Measurements from ENCODE around the gene ICAM4. TPM values are rescaled to one million over a fixed set of nuclear protein-coding genes. Genes with fewer than 3 reads are reported as not detected.
A peak's percentile ranks its signal among the peaks of the same experiment; 100 is the strongest.

The ICAM4 gene
- total RNA-seq, 1 donor from 2014 or later: 0.95 TPM

- TF ChIP-seq, protein P1, sequence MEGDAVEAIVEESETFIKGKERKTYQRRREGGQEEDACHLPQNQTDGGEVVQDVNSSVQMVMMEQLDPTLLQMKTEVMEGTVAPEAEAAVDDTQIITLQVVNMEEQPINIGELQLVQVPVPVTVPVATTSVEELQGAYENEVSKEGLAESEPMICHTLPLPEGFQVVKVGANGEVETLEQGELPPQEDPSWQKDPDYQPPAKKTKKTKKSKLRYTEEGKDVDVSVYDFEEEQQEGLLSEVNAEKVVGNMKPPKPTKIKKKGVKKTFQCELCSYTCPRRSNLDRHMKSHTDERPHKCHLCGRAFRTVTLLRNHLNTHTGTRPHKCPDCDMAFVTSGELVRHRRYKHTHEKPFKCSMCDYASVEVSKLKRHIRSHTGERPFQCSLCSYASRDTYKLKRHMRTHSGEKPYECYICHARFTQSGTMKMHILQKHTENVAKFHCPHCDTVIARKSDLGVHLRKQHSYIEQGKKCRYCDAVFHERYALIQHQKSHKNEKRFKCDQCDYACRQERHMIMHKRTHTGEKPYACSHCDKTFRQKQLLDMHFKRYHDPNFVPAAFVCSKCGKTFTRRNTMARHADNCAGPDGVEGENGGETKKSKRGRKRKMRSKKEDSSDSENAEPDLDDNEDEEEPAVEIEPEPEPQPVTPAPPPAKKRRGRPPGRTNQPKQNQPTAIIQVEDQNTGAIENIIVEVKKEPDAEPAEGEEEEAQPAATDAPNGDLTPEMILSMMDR (IDR thresholded peaks at IDR 0.05): no peak
- ATAC-seq (ENCODE audit: low read depth) (no peak), DNase-seq (no peak)
- intact Hi-C loops (cut with micrococcal nuclease): no loop called here
- Mint-ChIP-seq H3K27me3 (peaks cover 43% of the 10 kb centered on the region), H3K4me1 (peaks cover 76% of the 10 kb centered on the region), H3K27ac (peak overlapping the region; percentile 41), H3K36me3 (ENCODE audit: low read depth) (no peaks in the 10 kb centered on the region), H3K9me3 (no peaks in the 10 kb centered on the region), H3K4me3 (peak overlapping the region; percentile 73)
- CTCF ChIA-PET: interaction anchor here (1.2 to 1.9 kb wide), 3 partner anchors 21 to 97 kb away, joined by 4 to 12 read pairs (median 6); partner anchors contain the start of gene ICAM1
- POLR2A ChIA-PET: interaction anchor here (0.8 to 3.7 kb wide), 6 partner anchors 12 to 178 kb away, joined by 3 to 44 read pairs (median 4); partner anchors contain the start of genes ICAM1 and TYK2
These were observed 4.9 kb downstream of the ICAM4 start for GRCh38 chr19:10291554-10292205.

DNA sequence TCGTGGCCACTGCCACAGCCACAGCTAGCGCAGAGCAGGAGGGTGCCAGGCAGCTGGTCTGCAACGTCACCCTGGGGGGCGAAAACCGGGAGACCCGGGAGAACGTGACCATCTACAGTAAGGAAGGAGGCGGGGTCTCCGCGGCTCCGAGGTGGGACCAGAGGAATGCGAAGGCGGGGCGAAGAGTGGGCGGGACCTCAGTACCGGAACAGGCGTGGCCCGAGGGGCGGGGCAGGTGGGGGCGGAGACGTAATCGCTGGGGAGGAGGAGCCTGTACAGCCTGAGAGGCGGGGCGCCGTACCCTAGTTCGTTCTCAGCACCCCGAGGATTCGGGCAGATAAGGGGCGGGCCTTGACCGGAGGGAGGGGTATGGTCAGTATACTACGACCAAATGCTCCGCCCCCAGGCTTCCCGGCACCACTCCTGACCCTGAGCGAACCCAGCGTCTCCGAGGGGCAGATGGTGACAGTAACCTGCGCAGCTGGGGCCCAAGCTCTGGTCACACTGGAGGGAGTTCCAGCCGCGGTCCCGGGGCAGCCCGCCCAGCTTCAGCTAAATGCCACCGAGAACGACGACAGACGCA is 5.5 kb downstream of the ICAM4 start:
- intact Hi-C loops (cut with micrococcal nuclease): no loop called here

DNA sequence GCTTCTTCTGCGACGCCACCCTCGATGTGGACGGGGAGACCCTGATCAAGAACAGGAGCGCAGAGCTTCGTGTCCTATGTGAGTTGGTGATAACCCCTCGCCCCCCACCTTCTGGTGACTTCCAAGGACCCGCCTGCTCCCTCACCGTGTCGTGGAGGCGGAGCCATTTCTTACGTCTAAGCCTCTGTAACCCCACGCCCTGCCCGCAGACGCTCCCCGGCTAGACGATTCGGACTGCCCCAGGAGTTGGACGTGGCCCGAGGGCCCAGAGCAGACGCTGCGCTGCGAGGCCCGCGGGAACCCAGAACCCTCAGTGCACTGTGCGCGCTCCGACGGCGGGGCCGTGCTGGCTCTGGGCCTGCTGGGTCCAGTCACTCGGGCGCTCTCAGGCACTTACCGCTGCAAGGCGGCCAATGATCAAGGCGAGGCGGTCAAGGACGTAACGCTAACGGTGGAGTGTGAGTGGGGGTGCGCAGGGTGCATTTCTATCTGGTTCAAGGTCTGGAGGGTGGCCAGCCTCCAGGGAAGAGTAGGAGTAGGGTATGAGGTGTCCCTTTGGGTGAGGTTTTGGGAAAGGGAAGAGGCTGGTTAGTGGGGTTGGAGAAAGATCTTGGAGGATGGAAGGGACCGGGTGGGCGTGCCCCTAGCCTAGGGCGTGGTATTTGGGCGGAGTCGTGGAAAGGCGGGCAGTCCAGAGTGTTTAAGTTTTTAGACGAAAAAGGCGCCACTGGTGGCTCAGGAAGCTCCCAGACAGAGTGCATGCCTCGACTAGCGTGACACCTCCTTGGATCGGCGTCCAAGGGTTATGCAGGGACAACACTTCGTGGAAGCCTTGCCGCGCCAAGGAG is 6.3 kb downstream of the ICAM4 start:
- peak overlapping the region; percentile 59 for H3K27ac Mint-ChIP-seq
- TF ChIP-seq, protein P1 (IDR thresholded peaks at IDR 0.05): no peak
- ATAC-seq (ENCODE audit: low read depth) (no peak), DNase-seq (no peak)
- peak overlapping the region; percentile 73 for H3K4me3 Mint-ChIP-seq
- intact Hi-C loops (cut with micrococcal nuclease): no loop called here
- peaks cover 41% of the 10 kb centered on the region for H3K27me3 Mint-ChIP-seq
- H3K36me3 Mint-ChIP-seq (ENCODE audit: low read depth): no peaks in the 10 kb centered on the region
- POLR2A ChIA-PET: interaction anchor here (0.5 to 3.7 kb wide), 3 partner anchors 22 to 191 kb away, joined by 3 to 44 read pairs (median 7); partner anchors contain the start of genes ICAM1 and TYK2
- no peaks in the 10 kb centered on the region for H3K9me3 Mint-ChIP-seq
- H3K4me1 Mint-ChIP-seq: peaks cover 63% of the 10 kb centered on the region
- CTCF ChIA-PET: interaction anchor here (1.5 to 1.9 kb wide), 2 partner anchors 22 to 23 kb away, joined by 4 to 12 read pairs; partner anchors contain the start of gene ICAM1

More for the DNA sequence above, 5.5 kb downstream of the ICAM4 start:
- ATAC-seq (ENCODE audit: low read depth) (peak; percentile 16), DNase-seq (peak; percentile 50)
- Mint-ChIP-seq H3K27ac (peak overlapping the region; percentile 59), H3K27me3 (peaks cover 43% of the 10 kb centered on the region), H3K9me3 (no peaks in the 10 kb centered on the region), H3K36me3 (ENCODE audit: low read depth) (no peaks in the 10 kb centered on the region), H3K4me3 (peak overlapping the region; percentile 73), H3K4me1 (peaks cover 70% of the 10 kb centered on the region)
- ChIA-PET CTCF (interaction anchor here (1.2 to 1.9 kb wide), 3 partner anchors 21 to 97 kb away, joined by 4 to 12 read pairs (median 6); partner anchors contain the start of gene ICAM1), POLR2A (interaction anchor here (1.3 to 3.7 kb wide), 3 partner anchors 22 to 179 kb away, joined by 3 to 44 read pairs (median 7); partner anchors contain the start of genes ICAM1 and TYK2)
- TF ChIP-seq, protein P1 (IDR thresholded peaks at IDR 0.05): no peak

- ChIA-PET CTCF (no interaction called here), POLR2A (interaction anchor here (3.7 kb wide), 1 partner anchor 23 kb away, joined by 44 read pairs; the partner anchor contains the start of gene ICAM1)
- Mint-ChIP-seq H3K27me3 (peaks cover 39% of the 10 kb centered on the region), H3K9me3 (no peaks in the 10 kb centered on the region), H3K27ac (no peak overlapping the region), H3K36me3 (ENCODE audit: low read depth) (no peaks in the 10 kb centered on the region), H3K4me3 (peak overlapping the region; percentile 73), H3K4me1 (peaks cover 58% of the 10 kb centered on the region)
- ATAC-seq (ENCODE audit: low read depth) (no peak), DNase-seq (no peak)
- intact Hi-C loops (cut with micrococcal nuclease): loop anchor here (2.0 kb wide), 1 partner anchor 39 kb away; the partner anchor contains the start of gene RAVER1
- TF ChIP-seq, protein P1 (IDR thresholded peaks at IDR 0.05): no peak
These were observed 7.0 kb downstream of the ICAM4 start for GRCh38 chr19:10293637-10294367.
